Uterus (tissue), 2 donors: ENCODE data around the gene CDH3.

ENCODE experiments used
- CTCF ChIP-seq, 4 experiments: fragments of 200-600 bp in 2 of 4; fragments of 450-650 bp in 2 of 4; sonication (generic) in 2 of 4; IDR thresholded peaks; one replicate each; pipeline ENCODE4 v1.5.1; 2016 to 2019; ENCODE audit warnings: antibody characterized with exemption in 4 of 4, mild to moderate bottlenecking in 2 of 4, moderate library complexity in 1 of 4
- POLR2A ChIP-seq, 2 donors: fragments of 450-650 bp; IDR thresholded peaks; one replicate each; pipeline ENCODE4 v1.6.1; 2016; ENCODE audit warnings: antibody characterized with exemption in 2 of 2, mild to moderate bottlenecking in 1 of 2, moderate library complexity in 1 of 2

GRCh38 chr16:68656751-68657150 is 11.6 kb downstream of the CDH3 start:
- TF ChIP-seq CTCF (IDR thresholded peaks at IDR 0.05) (no peak), POLR2A (IDR thresholded peaks at IDR 0.05) (no peak)
